CD8-positive, alpha-beta memory T cell (primary cell): Measurements from ENCODE around the gene GCN1. TPM values are rescaled to one million over a fixed set of nuclear protein-coding genes. Genes with fewer than 3 reads are reported as not detected.
A peak's percentile ranks its signal among the peaks of the same experiment; 100 is the strongest.

ENCODE experiments used
- CTCF ChIA-PET: fragments of 350-600 bp; sonication (Branson Sonifier 250); formaldehyde crosslinking; loops from one replicate; lab custom pipeline; 2021; ENCODE audit warnings: antibody characterized with exemption; lab: Charles Lee
- POLR2A ChIA-PET: fragments of 350-600 bp; sonication (Branson Sonifier 250); formaldehyde crosslinking; loops from one replicate; lab custom pipeline; 2021; ENCODE audit warnings: antibody characterized with exemption; lab: Charles Lee
- DNase-seq, 5 donors: peaks; one replicate each; pipeline versions ENCODE4 v3.0.0 to v3.0.0-alpha.2; 2020 to 2022; ENCODE audit warnings: mixed read lengths in 1 of 5
- H3K27ac ChIP-seq: one replicate; pipeline ENCODE4 v1.7.0; 2013; ENCODE audit warnings: low read depth, mild to moderate bottlenecking, low read length, moderate library complexity
- H3K27me3 ChIP-seq: 2 replicates; pipeline ENCODE4 v1.7.0; 2013; ENCODE audit warnings: low read length, mild to moderate bottlenecking; ENCODE audit not compliant: insufficient read depth, poor library complexity, severe bottlenecking
- H3K36me3 ChIP-seq: 2 replicates; pipeline ENCODE4 v1.7.0; 2013; ENCODE audit warnings: mild to moderate bottlenecking, low read length, moderate library complexity; ENCODE audit not compliant: insufficient read depth
- H3K4me1 ChIP-seq: 2 replicates; pipeline ENCODE4 v1.7.0; 2013; ENCODE audit warnings: mild to moderate bottlenecking, low read length, moderate library complexity; ENCODE audit not compliant: insufficient read depth
- H3K4me3 ChIP-seq: 2 replicates; pipeline ENCODE4 v1.7.0; 2013; ENCODE audit warnings: mild to moderate bottlenecking, low read length
- H3K9me3 ChIP-seq: 2 replicates; pipeline ENCODE4 v1.7.0; 2013; ENCODE audit warnings: mild to moderate bottlenecking, low read length
- H3K27ac Mint-ChIP-seq, 8 donors: one replicate each; pipeline ENCODE4 v1.8.0; 2020 to 2021; ENCODE audit warnings: mixed read lengths in 8 of 8, mild to moderate bottlenecking in 6 of 8, inconsistent platforms in 3 of 8, moderate library complexity in 3 of 8
- H3K27me3 Mint-ChIP-seq, 2 donors: one replicate each; pipeline ENCODE4 v1.8.0; 2020 to 2021; ENCODE audit warnings: mixed read lengths in 2 of 2, mild to moderate bottlenecking in 1 of 2, moderate library complexity in 1 of 2
- H3K36me3 Mint-ChIP-seq, 3 donors: one replicate each; pipeline ENCODE4 v1.8.0; 2020 to 2021; ENCODE audit warnings: mixed read lengths in 3 of 3, inconsistent platforms in 1 of 3, mild to moderate bottlenecking in 1 of 3
- H3K4me1 Mint-ChIP-seq, 3 donors: one replicate each; pipeline ENCODE4 v1.8.0; 2020 to 2021; ENCODE audit warnings: mixed read lengths in 3 of 3, inconsistent platforms in 1 of 3, mild to moderate bottlenecking in 1 of 3
- H3K4me3 Mint-ChIP-seq, 7 donors: one replicate each; pipeline ENCODE4 v1.8.0; 2020 to 2021; ENCODE audit warnings: mixed read lengths in 7 of 7, mild to moderate bottlenecking in 6 of 7, moderate library complexity in 4 of 7, inconsistent platforms in 2 of 7
- H3K9me3 Mint-ChIP-seq, 5 donors: one replicate each; pipeline ENCODE4 v1.8.0; 2020 to 2022; ENCODE audit warnings: mixed read lengths in 5 of 5, mild to moderate bottlenecking in 3 of 5, moderate library complexity in 2 of 5, inconsistent platforms in 1 of 5
- polyA plus RNA-seq: library from polyadenylated mRNA; unstranded; fragments of 300-500 nt; fragmentation: Illumina TruSeq; gene quantifications from one replicate; pipeline ENCODE4 v1.2.3, GENCODE V29; 2021
- total RNA-seq, 2 experiments: library from RNA; stranded (reverse); gene quantifications; one replicate each; pipeline ENCODE4 v1.2.3, GENCODE V29; 2021

Gene GCN1
- total and polyA plus RNA-seq, 3 experiments from 2014 or later, result 30.0 to 157 (median 150) TPM

DNA sequence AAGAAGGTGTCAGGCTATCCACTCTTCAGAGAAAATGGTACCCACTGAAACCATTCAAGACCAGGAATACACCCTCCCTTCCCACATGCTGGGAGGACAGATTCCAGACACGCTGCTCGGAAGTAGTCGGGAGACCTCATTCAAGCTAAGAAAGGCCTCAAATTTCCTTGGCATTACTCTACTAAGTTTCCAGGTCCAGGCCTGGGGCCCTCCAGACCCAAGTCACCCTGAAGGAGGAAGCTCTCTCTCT lies 33.5 kb upstream of the GCN1 start:
- H3K27ac ChIP-seq, result peak overlapping the region; percentile 34

DNA sequence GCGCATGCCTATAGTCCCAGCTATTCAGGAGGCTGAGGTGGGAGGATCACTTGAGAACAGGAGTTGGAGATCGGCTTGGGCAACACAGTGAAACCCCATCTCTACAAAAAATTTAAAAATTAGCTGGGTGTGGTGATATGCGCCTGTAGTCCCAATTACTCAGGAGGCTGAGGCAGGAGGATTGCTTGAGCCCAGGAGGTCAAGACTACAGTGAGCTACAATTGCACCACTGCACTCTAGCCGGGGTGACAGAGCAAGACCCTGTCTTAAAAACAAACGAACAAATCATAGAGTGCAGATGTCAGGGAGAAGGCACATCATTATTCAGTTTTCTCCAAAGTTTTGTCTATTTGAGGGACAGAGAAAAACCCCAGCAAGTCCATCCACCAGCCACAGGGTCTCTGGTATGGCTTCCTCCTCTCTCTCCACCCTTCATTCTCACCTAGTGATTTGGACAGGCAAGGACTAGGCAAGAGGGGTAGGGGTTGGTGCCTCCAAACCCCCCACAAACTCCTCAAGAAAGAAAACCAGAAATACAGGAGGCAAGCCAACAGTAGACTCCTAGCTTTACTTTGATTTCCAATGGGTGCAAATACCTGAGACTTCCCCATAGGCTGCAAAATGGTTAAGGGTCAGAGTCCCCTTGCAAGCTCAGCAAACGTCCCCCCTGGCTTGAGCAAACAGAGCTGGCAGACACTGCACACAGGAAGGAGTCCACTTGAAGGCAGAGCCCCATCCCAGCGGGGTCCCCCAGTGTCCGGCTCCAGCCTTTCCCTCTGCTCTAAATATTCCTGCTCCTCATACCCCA lies 32.9 kb upstream of the GCN1 start:
- DNase-seq, result no peak
- Histone ChIP-seq H3K4me1 (peaks cover 70% of the 10 kb centered on the region), H3K36me3 (peaks cover 27% of the 10 kb centered on the region), H3K4me3 (no peak overlapping the region), H3K27me3 (no peaks in the 10 kb centered on the region), H3K27ac (no peak overlapping the region), H3K9me3 (no peaks in the 10 kb centered on the region)
- CTCF ChIA-PET, result interaction anchor here (0.7 to 16.4 kb wide), 21 partner anchors 9 to 110 kb away, joined by 3 to 727 read pairs (median 5); partner anchors contain the start of genes PXN, RAB35, RNU4-1 and RNU4-2
- peaks cover 0 to 1% of the 10 kb centered on the region in 2 donors for H3K27me3 Mint-ChIP-seq
- H3K36me3 Mint-ChIP-seq, result peaks cover 2 to 41% (median 3%) of the 10 kb centered on the region in 3 donors
- peaks cover 70 to 77% (median 73%) of the 10 kb centered on the region in 3 donors for H3K4me1 Mint-ChIP-seq
- POLR2A ChIA-PET, result interaction anchor here (0.6 to 6.7 kb wide), 8 partner anchors 17 to 90 kb away, joined by 3 to 101 read pairs (median 4); partner anchors contain the start of genes PXN, RNU4-1, RNU4-2 and RPLP0
- H3K4me3 Mint-ChIP-seq, result peak overlapping the region in 1 of 7 donors; percentile 74
- peak overlapping the region in 7 of 8 donors; percentile 19 to 93 (median 77) for H3K27ac Mint-ChIP-seq
- H3K9me3 Mint-ChIP-seq, result no peaks in the 10 kb centered on the region

More for the DNA sequence above, 33.5 kb upstream of the GCN1 start:
- H3K9me3 ChIP-seq, result no peaks in the 10 kb centered on the region
- peaks cover 75 to 80% (median 75%) of the 10 kb centered on the region in 3 donors for H3K4me1 Mint-ChIP-seq
- H3K27me3 Mint-ChIP-seq, result peaks cover 0 to 1% of the 10 kb centered on the region in 2 donors
- CTCF ChIA-PET, result interaction anchor here (0.7 to 16.4 kb wide), 21 partner anchors 10 to 111 kb away, joined by 3 to 727 read pairs (median 5); partner anchors contain the start of genes PXN, RAB35, RNU4-1 and RNU4-2
- peaks cover 22% of the 10 kb centered on the region for H3K36me3 ChIP-seq
- H3K36me3 Mint-ChIP-seq, result peaks cover 0 to 36% (median 3%) of the 10 kb centered on the region in 3 donors
- H3K4me3 ChIP-seq, result peak overlapping the region; percentile 11
- H3K27me3 ChIP-seq, result no peaks in the 10 kb centered on the region
- peak overlapping the region; percentile 65 to 94 (median 86) for H3K27ac Mint-ChIP-seq
- H3K4me3 Mint-ChIP-seq, result peak overlapping the region in 6 of 7 donors; percentile 38 to 88 (median 71)
- DNase-seq, result no peak
- H3K4me1 ChIP-seq, result peaks cover 76% of the 10 kb centered on the region
- H3K9me3 Mint-ChIP-seq, result no peaks in the 10 kb centered on the region
- POLR2A ChIA-PET, result interaction anchor here (0.6 to 6.7 kb wide), 7 partner anchors 24 to 89 kb away, joined by 3 to 101 read pairs (median 4); partner anchors contain the start of genes PXN, RNU4-1, RNU4-2 and RPLP0

DNA sequence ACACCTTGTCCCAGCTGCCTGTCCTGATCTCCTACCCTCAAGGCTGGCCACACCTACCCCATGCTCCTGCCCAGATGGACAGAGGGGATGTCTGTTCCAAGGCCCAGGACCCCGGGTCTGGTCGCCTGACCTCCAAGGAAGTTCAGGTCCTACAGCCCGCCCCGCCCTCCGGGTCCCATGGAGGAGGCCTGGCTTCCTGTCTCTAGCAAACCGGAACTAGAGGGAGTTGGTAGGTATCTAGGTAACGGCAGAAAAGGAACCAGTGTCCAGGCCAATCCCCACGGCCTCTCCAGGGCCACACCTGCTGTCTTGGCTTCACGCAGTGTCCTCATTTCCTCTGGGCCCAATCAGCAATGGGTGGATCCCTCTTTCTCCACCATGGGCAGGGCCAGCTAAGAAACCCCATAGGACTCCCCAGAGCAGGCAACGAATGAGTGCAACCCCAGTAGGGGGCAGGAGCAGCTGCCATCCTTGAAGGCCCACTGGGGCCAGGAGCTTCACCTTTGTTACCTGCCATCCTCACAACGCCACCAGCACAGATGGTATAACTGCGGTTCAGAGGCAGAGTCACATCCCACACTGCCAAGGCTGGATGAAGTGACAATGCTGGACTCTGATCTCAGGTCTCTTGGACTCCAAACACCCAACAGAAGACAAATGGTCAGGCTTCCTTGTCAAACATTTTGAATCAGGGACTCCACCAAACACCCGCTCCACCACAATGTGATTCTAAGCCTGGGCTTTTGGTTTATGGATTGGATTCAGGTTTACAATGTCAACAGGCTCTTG lies 31.5 kb upstream of the GCN1 start:
- POLR2A ChIA-PET, result interaction anchor here (5.9 kb wide), 1 partner anchor 66 kb away, joined by 45 read pairs; the partner anchor contains the start of genes RNU4-1 and RNU4-2
- peak overlapping the region in 7 of 8 donors; percentile 21 to 84 (median 68) for H3K27ac Mint-ChIP-seq
- Histone ChIP-seq H3K4me3 (peak overlapping the region; percentile 9), H3K27ac (peak overlapping the region; percentile 50), H3K36me3 (peaks cover 41% of the 10 kb centered on the region), H3K4me1 (peaks cover 56% of the 10 kb centered on the region), H3K27me3 (no peaks in the 10 kb centered on the region), H3K9me3 (no peaks in the 10 kb centered on the region)
- CTCF ChIA-PET, result interaction anchor here (0.8 to 16.4 kb wide), 6 partner anchors 13 to 66 kb away, joined by 3 to 727 read pairs (median 42); partner anchors contain the start of genes PXN, RNU4-1, RNU4-2 and RPLP0
- H3K36me3 Mint-ChIP-seq, result peaks cover under 1 to 54% (median 2%) of the 10 kb centered on the region in 3 donors
- no peaks in the 10 kb centered on the region for H3K9me3 Mint-ChIP-seq
- H3K4me3 Mint-ChIP-seq, result peak overlapping the region in 1 of 7 donors; percentile 28
- peaks cover 56 to 63% (median 59%) of the 10 kb centered on the region in 3 donors for H3K4me1 Mint-ChIP-seq
- DNase-seq, result no peak
- peaks cover 0 to 1% of the 10 kb centered on the region in 2 donors for H3K27me3 Mint-ChIP-seq

DNA sequence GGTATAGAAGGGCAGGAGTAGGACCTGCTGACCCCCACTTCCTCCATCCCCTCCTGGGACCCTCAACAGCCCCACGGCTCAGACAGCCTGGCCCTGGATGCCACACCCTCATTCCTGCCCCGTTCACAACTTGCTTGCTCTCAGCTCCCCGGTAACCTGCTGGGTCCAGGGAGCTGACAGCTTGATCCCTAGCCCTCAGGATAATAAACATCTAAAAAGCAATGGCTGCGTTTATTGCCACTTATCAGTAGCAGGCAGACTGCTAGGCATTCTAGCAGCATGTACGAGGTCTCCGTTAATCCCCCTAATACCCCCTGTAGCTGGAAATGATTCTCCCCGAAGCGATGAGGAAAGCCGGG lies 30.7 kb upstream of the GCN1 start:
- peaks cover 48% of the 10 kb centered on the region for H3K4me1 ChIP-seq
- Mint-ChIP-seq H3K4me1 (peaks cover 48 to 55% (median 54%) of the 10 kb centered on the region in 3 donors), H3K36me3 (peaks cover 0 to 63% (median 2%) of the 10 kb centered on the region in 3 donors), H3K4me3 (peak overlapping the region in 1 of 7 donors; percentile 20), H3K9me3 (no peaks in the 10 kb centered on the region), H3K27me3 (peaks cover 0 to 1% of the 10 kb centered on the region in 2 donors), H3K27ac (peak overlapping the region in 5 of 8 donors; percentile 33 to 78 (median 42))
- CTCF ChIA-PET, result interaction anchor here (16.4 kb wide), 1 partner anchor 34 kb away, joined by 727 read pairs; the partner anchor contains the start of gene PXN
- peak overlapping the region; percentile 50 for H3K27ac ChIP-seq
- H3K36me3 ChIP-seq, result peaks cover 49% of the 10 kb centered on the region
- H3K27me3 ChIP-seq, result no peaks in the 10 kb centered on the region
- no peak for DNase-seq
- no peaks in the 10 kb centered on the region for H3K9me3 ChIP-seq
- POLR2A ChIA-PET, result interaction anchor here (0.7 kb wide), 1 partner anchor 24 kb away, joined by 4 read pairs; the partner anchor contains the start of gene RPLP0
- peak overlapping the region; percentile 9 for H3K4me3 ChIP-seq

DNA sequence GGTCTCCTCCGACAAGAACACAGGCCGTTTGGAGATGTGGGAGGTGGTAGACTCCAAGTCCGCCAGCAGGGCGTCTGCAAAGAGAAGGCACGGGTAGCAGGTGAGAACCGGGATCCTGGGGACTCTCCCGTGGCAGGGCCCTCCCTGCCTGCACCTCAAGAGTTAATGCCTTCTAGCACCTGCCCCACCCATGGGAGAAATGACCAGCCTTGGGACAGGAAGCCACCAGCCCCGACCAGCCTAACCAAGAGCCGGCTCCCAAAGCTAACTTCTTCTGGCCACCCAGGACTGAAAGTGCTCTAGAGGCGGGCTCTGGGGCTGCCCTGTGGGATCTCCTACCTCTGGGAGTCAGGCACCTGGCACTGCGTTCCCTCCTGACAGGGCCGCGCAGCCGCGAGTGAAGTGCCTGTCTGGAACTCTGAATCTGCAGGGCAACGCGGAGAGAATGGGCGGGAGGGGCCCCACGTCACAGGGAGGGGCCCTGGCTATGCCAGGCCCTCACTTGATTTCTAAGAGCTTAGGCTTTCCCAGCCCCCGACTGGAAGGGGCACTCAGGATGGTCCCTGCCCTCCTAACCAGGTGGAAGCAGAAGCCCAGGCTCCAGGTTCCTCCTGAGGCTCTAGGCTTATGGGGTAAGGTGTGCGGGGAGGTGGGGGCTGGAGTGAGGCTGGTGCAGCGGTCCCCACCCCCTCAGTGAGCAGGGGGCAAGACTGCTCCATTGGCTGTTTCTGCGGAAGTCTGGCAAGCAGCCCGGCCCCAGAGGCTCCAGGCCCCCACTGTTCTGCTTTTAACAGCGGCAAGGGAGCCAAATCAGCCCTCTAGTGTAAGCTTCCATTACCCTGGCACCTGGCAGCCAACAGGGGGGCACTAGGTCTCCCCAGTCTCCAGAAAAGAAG lies 30.0 kb upstream of the GCN1 start:
- H3K9me3 ChIP-seq, result no peaks in the 10 kb centered on the region
- peaks cover 41% of the 10 kb centered on the region for H3K4me1 ChIP-seq
- H3K4me1 Mint-ChIP-seq, result peaks cover 41 to 49% (median 48%) of the 10 kb centered on the region in 3 donors
- no peak for DNase-seq
- H3K27ac ChIP-seq, result no peak overlapping the region
- peaks cover 0 to 69% (median 4%) of the 10 kb centered on the region in 3 donors for H3K36me3 Mint-ChIP-seq
- H3K4me3 ChIP-seq, result no peak overlapping the region
- CTCF ChIA-PET, result interaction anchor here (1.2 to 16.4 kb wide), 2 partner anchors 8 to 35 kb away, joined by 3 to 727 read pairs; partner anchors contain the start of gene PXN
- H3K27me3 ChIP-seq, result no peaks in the 10 kb centered on the region
- H3K36me3 ChIP-seq, result peaks cover 55% of the 10 kb centered on the region
- H3K27me3 Mint-ChIP-seq, result peaks cover 0 to 1% of the 10 kb centered on the region in 2 donors
- H3K4me3 Mint-ChIP-seq, result no peak overlapping the region
- POLR2A ChIA-PET, result interaction anchor here (0.7 kb wide), 1 partner anchor 23 kb away, joined by 4 read pairs; the partner anchor contains the start of gene RPLP0
- H3K9me3 Mint-ChIP-seq, result no peaks in the 10 kb centered on the region
- peak overlapping the region in 2 of 8 donors; percentile 33 to 42 for H3K27ac Mint-ChIP-seq

DNA sequence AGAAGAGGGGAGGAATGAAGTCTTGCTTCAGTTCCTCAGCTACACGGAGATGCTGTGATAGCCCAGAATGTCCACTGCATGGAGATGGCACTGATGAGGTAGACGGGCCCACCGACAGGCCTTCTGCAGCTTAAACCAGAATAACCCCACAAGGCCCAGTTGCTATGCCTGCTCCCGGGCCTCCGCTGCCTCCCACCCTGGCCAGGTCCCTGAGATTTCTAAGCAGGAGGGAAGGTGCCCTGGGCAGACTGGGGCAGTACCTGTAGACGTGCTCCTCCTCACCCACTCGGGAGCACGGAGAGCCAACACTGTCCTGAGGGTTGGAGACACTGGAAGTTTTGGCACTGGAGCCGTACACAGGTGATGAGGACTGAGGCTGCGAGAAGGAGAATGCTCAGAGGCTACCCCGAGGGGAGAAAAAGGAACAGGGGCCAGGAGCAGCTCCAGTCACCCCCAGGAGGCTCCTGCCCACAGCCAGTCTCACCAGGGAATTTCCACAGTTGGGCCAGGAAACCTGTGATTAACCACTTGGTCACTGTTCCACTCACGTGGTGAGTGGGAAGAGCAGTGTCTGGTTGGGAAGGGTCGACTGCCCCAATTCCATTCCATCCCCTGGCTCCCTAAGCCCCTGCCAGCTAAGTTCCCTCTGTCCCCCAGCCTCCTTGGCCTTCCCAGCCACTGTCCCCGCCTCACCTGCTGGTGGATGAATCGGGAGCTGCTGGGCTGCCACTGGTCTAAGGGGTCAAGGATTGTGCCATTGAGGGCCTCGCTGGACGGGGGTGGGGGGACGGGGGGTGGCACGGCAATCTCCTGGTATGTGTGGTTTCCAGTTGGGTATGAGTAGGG lies 29.2 kb upstream of the GCN1 start:
- ChIA-PET CTCF (interaction anchor here (1.2 to 16.4 kb wide), 2 partner anchors 9 to 35 kb away, joined by 3 to 727 read pairs; partner anchors contain the start of gene PXN), POLR2A (interaction anchor here (1.6 kb wide), 1 partner anchor 23 kb away, joined by 4 read pairs; the partner anchor contains the start of gene RPLP0)
- Histone ChIP-seq H3K27ac (no peak overlapping the region), H3K27me3 (no peaks in the 10 kb centered on the region), H3K4me1 (peaks cover 33% of the 10 kb centered on the region), H3K36me3 (peaks cover 64% of the 10 kb centered on the region), H3K9me3 (no peaks in the 10 kb centered on the region), H3K4me3 (no peak overlapping the region)
- Mint-ChIP-seq H3K4me1 (peaks cover 35 to 41% (median 39%) of the 10 kb centered on the region in 3 donors), H3K4me3 (no peak overlapping the region), H3K9me3 (no peaks in the 10 kb centered on the region), H3K36me3 (peaks cover 0 to 77% (median 4%) of the 10 kb centered on the region in 3 donors), H3K27me3 (peaks cover 0 to 1% of the 10 kb centered on the region in 2 donors), H3K27ac (no peak overlapping the region)
- no peak for DNase-seq
